Endodermal cell (in vitro differentiated cells): Measurements from ENCODE around the gene ELP5. TPM values are rescaled to one million over a fixed set of nuclear protein-coding genes. Genes with fewer than 3 reads are reported as not detected.

Experiments used
- DNase-seq: peaks from one replicate; pipeline ENCODE4 v3.0.0-alpha.2; 2017
- H3K27ac ChIP-seq: 2 replicates; pipeline ENCODE4 v1.5.1; 2013; ENCODE audit warnings: mild to moderate bottlenecking, low read depth, low read length, moderate library complexity
- H3K27me3 ChIP-seq: 2 replicates; pipeline ENCODE4 v1.6.1; 2013; ENCODE audit warnings: mild to moderate bottlenecking, low read length, moderate library complexity; ENCODE audit not compliant: insufficient read depth, control insufficient read depth, poor library complexity, severe bottlenecking
- H3K36me3 ChIP-seq: 2 replicates; pipeline ENCODE4 v1.7.0; 2013; ENCODE audit warnings: mild to moderate bottlenecking, low read length, moderate library complexity; ENCODE audit not compliant: control insufficient read depth, insufficient read depth
- H3K4me1 ChIP-seq: one replicate; pipeline ENCODE4 v1.7.0; 2013; ENCODE audit warnings: low read length; ENCODE audit not compliant: control insufficient read depth, insufficient read depth
- H3K4me3 ChIP-seq: 2 replicates; pipeline ENCODE4 v1.5.1; 2013; ENCODE audit warnings: mild to moderate bottlenecking, low read length, moderate library complexity
- H3K9ac ChIP-seq: 2 replicates; pipeline ENCODE4 v1.6.1; 2013; ENCODE audit warnings: mild to moderate bottlenecking, low read length, moderate library complexity; ENCODE audit not compliant: poor library complexity, severe bottlenecking; ENCODE audit errors: extremely low read depth
- H3K9me3 ChIP-seq: 2 replicates; pipeline ENCODE4 v1.6.1; 2013; ENCODE audit warnings: mild to moderate bottlenecking, low read length, moderate library complexity; ENCODE audit not compliant: control insufficient read depth
- H3K27ac Mint-ChIP-seq: 2 replicates; pipeline ENCODE4 v1.8.0; 2020; ENCODE audit warnings: mixed read lengths
- H3K27me3 Mint-ChIP-seq: 2 replicates; pipeline ENCODE4 v1.8.0; 2021; ENCODE audit warnings: mild to moderate bottlenecking, mixed read lengths; ENCODE audit not compliant: insufficient read depth
- H3K36me3 Mint-ChIP-seq: 2 replicates; pipeline ENCODE4 v1.8.0; 2020; ENCODE audit warnings: low read depth, mixed read lengths
- H3K4me1 Mint-ChIP-seq: 2 replicates; pipeline ENCODE4 v1.8.0; 2020; ENCODE audit warnings: mixed read lengths
- H3K4me3 Mint-ChIP-seq: 2 replicates; pipeline ENCODE4 v1.8.0; 2020; ENCODE audit warnings: mild to moderate bottlenecking, moderate library complexity, mixed read lengths
- H3K9me3 Mint-ChIP-seq: 2 replicates; pipeline ENCODE4 v1.8.0; 2020; ENCODE audit warnings: mild to moderate bottlenecking, mixed read lengths
- WGBS, 2 experiments: methylation state at CpG; one replicate each; pipeline versions ENCODE4 v1.1.5 to v1.1.7; 2013; ENCODE audit warnings: missing lambda C conversion rate in 2 of 2, mixed read lengths in 1 of 2; ENCODE audit not compliant: insufficient coverage in 1 of 2, insufficient read length in 1 of 2; 5-methylcytosine and 5-hydroxymethylcytosine counted together
- total RNA-seq, 2 donors: library from RNA; stranded (reverse); fragmentation: NEBNext Ultra II Directional in 1 of 2; extraction: Animal tissue kit (Norgen Biotek cat#: 25700) in 1 of 2; gene quantifications; 2 replicates in 1 of 2; 3 replicates in 1 of 2; pipeline ENCODE4 v1.2.1, GENCODE V29; 2021
- TF ChIP-seq, protein P1 (sequence below): fragments of 200-600 bp; sonication (generic); conservative IDR thresholded peaks from 2 replicates; pipeline ENCODE4 v1.5.0; 2021; ENCODE audit warnings: antibody characterized with exemption, mild to moderate bottlenecking

Gene ELP5
- total RNA-seq, 2 donors from 2014 or later: 45.3 to 68.0 TPM

DNA sequence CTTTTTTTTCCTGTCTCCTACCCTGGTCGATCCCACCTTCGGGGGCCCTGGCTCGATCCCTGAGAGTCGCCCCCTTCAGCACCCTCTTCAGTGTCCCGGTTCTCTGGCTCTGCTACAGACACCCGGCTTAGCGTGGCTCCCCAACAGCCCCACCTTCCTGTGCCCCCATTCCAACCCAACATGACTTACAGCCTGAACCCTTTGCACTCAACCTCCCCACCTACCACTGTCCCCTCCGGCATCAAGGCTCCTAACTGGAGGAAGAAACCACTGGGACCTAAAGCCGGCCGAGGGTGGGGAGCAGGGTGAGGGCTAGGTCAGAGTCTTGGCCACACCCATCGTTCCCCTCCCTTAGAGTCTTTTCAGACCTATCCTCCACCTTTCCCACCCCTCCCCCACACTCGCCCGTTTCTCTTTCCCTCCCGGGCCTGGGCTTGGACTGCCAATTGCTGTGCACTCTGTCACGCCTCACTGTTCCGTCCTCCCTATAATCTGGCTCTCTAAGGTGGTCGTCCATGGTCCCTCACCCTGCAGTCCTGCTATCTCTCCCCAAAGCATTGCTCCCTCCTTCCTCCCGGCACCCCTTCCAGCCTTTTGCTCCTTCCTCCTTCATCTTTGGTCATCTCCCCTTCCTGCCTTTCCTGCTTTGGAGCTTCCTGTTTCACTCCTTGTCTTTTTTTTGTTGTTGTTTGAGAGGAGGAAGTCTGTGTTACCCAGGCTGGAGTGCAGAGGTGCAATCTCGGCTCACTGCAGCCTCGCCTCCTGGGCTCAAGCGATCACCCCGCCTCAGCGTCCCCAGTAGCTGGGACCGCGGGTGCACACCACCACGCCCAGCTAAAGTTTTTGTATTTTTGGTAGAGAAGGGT is 11.2 kb downstream of the ELP5 start:
- Histone ChIP-seq H3K27ac (no peak overlapping the region), H3K27me3 (peaks cover 36% of the 10 kb centered on the region), H3K9me3 (no peaks in the 10 kb centered on the region), H3K9ac (peak overlapping the region; percentile 4), H3K4me1 (no peaks in the 10 kb centered on the region), H3K36me3 (peaks cover 14% of the 10 kb centered on the region), H3K4me3 (peak overlapping the region; percentile 73)
- no peaks in the 10 kb centered on the region for H3K27me3 Mint-ChIP-seq
- H3K9me3 Mint-ChIP-seq: no peaks in the 10 kb centered on the region
- peak overlapping the region; percentile 95 for H3K27ac Mint-ChIP-seq
- H3K36me3 Mint-ChIP-seq: peaks cover 14% of the 10 kb centered on the region
- peaks cover 12% of the 10 kb centered on the region for H3K4me1 Mint-ChIP-seq
- H3K4me3 Mint-ChIP-seq: peak overlapping the region; percentile 98
- peak; percentile 98 for DNase-seq
- 20 to 33% methylated on average over 14 to 23 of the region's 26 CpGs for WGBS, 2 experiments
- TF ChIP-seq, protein P1, sequence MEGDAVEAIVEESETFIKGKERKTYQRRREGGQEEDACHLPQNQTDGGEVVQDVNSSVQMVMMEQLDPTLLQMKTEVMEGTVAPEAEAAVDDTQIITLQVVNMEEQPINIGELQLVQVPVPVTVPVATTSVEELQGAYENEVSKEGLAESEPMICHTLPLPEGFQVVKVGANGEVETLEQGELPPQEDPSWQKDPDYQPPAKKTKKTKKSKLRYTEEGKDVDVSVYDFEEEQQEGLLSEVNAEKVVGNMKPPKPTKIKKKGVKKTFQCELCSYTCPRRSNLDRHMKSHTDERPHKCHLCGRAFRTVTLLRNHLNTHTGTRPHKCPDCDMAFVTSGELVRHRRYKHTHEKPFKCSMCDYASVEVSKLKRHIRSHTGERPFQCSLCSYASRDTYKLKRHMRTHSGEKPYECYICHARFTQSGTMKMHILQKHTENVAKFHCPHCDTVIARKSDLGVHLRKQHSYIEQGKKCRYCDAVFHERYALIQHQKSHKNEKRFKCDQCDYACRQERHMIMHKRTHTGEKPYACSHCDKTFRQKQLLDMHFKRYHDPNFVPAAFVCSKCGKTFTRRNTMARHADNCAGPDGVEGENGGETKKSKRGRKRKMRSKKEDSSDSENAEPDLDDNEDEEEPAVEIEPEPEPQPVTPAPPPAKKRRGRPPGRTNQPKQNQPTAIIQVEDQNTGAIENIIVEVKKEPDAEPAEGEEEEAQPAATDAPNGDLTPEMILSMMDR: no peak

DNA sequence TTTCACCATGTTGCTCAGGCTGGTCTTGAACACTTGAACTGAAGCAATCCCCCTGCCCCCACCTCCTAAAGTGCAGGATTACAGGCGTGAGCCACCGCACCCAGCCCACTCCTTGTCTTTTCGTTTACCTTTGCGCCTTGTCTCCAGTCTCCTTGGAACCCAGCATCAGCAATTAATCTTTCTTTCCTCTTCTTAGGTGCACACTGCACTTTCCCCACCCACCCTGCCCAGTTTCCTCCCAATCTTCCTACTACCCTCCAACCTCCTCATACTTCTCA is 11.7 kb downstream of the ELP5 start:
- H3K4me1 ChIP-seq: no peaks in the 10 kb centered on the region
- no peak overlapping the region for H3K9ac ChIP-seq
- Mint-ChIP-seq H3K4me1 (peaks cover 12% of the 10 kb centered on the region), H3K27me3 (no peaks in the 10 kb centered on the region), H3K4me3 (peak overlapping the region; percentile 98), H3K9me3 (no peaks in the 10 kb centered on the region), H3K36me3 (peaks cover 10% of the 10 kb centered on the region), H3K27ac (peak overlapping the region; percentile 95)
- H3K27ac ChIP-seq: no peak overlapping the region
- peaks cover 9% of the 10 kb centered on the region for H3K36me3 ChIP-seq
- TF ChIP-seq, protein P1: no peak
- peak overlapping the region; percentile 73 for H3K4me3 ChIP-seq
- peaks cover 36% of the 10 kb centered on the region for H3K27me3 ChIP-seq
- DNase-seq: no peak
- 67 to 70% methylated on average over 4 of the region's 4 CpGs for WGBS, 2 experiments
- no peaks in the 10 kb centered on the region for H3K9me3 ChIP-seq

- Histone ChIP-seq H3K9ac (no peak overlapping the region), H3K36me3 (no peaks in the 10 kb centered on the region), H3K27ac (no peak overlapping the region), H3K4me3 (no peak overlapping the region), H3K9me3 (no peaks in the 10 kb centered on the region), H3K27me3 (peaks cover 20% of the 10 kb centered on the region), H3K4me1 (no peaks in the 10 kb centered on the region)
- WGBS, 2 experiments: 93% methylated on average over 1 of the region's 1 CpG; no CpG with 5 or more reads in 1 of the 2 experiments
- peaks cover 12% of the 10 kb centered on the region for H3K4me1 Mint-ChIP-seq
- H3K27ac Mint-ChIP-seq: no peak overlapping the region
- H3K4me3 Mint-ChIP-seq: no peak overlapping the region
- peaks cover 2% of the 10 kb centered on the region for H3K36me3 Mint-ChIP-seq
- no peaks in the 10 kb centered on the region for H3K9me3 Mint-ChIP-seq
- no peak for DNase-seq
- TF ChIP-seq, protein P1: no peak
- no peaks in the 10 kb centered on the region for H3K27me3 Mint-ChIP-seq
Measured at GRCh38 chr17:7266784-7267183, 14.8 kb downstream of the ELP5 start.
